GM12878 (cell line): ENCODE data around the gene FMNL2. TPM values are rescaled to one million over a fixed set of nuclear protein-coding genes. Genes with fewer than 3 reads are reported as not detected.

Source experiments
- ATAC-seq: fragments of 200-7000 bp; cut with Tn5 transposase; 3 replicates; pipeline ENCODE4 v1.9.1; 2020; ENCODE audit warnings: mild to moderate bottlenecking, moderate library complexity
- BruUV-seq: library from RNA; stranded (reverse); fragments of 400-500 nt; replicated peaks from 2 replicates; lab custom pipeline; 2021; lab: Mats Ljungman, UMichigan
- CTCF ChIA-PET: fragments of 300-600 bp; sonication (Branson Sonifier 250); formaldehyde crosslinking; extraction: SDS; loops from one replicate; lab custom pipeline; 2021; ENCODE audit warnings: inconsistent platforms; lab: Yijun Ruan, JAX
- POLR2A ChIA-PET: fragments of 350-600 bp; formaldehyde crosslinking; extraction: SDS; loops from one replicate; lab custom pipeline; 2021; ENCODE audit warnings: inconsistent platforms; lab: Charles Lee
- RAD21 ChIA-PET: fragments of 300-600 bp; sonication (Branson Sonifier 250); formaldehyde crosslinking; loops from one replicate; lab custom pipeline; 2023; ENCODE audit warnings: antibody characterized with exemption; ENCODE audit not compliant: unreplicated experiment; lab: Charles Lee
- SMC1A ChIA-PET: fragments of 300-600 bp; sonication (Branson Sonifier 250); formaldehyde crosslinking; loops from one replicate; lab custom pipeline; 2023; ENCODE audit not compliant: unreplicated experiment, uncharacterized antibody; lab: Charles Lee
- DNase-seq: peaks from one replicate; pipeline ENCODE4 v3.0.0-alpha.2; 2011; ENCODE audit warnings: low read depth, low spot score
- FAIRE-seq: peaks from 3 replicates; lab custom pipeline; 2011; peaks lifted over from hg19 to GRCh38; lab: Jason Lieb, UNC
- H2AFZ ChIP-seq: 2 replicates; pipeline ENCODE4 v1.6.0; 2011; ENCODE audit warnings: low read depth, low read length, control low read depth; ENCODE audit not compliant: control insufficient read depth
- H3K27ac ChIP-seq: 2 replicates; pipeline ENCODE4 v1.5.1; 2011; ENCODE audit warnings: control low read depth; ENCODE audit not compliant: control insufficient read depth, insufficient read depth
- H3K27me3 ChIP-seq, 2 experiments: replicated peaks in 1 of 2; 2 replicates each; pipeline versions ENCODE4 v1.6.0 to v1.6.1; 2011; ENCODE audit warnings: low read length in 1 of 2; ENCODE audit not compliant: control insufficient read depth in 2 of 2, insufficient read depth in 2 of 2
- H3K36me3 ChIP-seq, 2 experiments: 2 replicates each; pipeline ENCODE4 v1.5.1; 2011; ENCODE audit warnings: low read length in 1 of 2; ENCODE audit not compliant: control insufficient read depth in 2 of 2, insufficient read depth in 2 of 2
- H3K4me1 ChIP-seq: 2 replicates; pipeline ENCODE4 v1.6.1; 2011; ENCODE audit warnings: mild to moderate bottlenecking, low read length, moderate library complexity, mixed read lengths; ENCODE audit not compliant: control insufficient read depth, insufficient read depth
- H3K4me2 ChIP-seq: 2 replicates; pipeline ENCODE4 v1.6.0; 2011; ENCODE audit warnings: control low read depth; ENCODE audit not compliant: control insufficient read depth, insufficient read depth
- H3K4me3 ChIP-seq: fragments of 200-600 bp; sonication (generic); 2 replicates; pipeline ENCODE4 v1.5.1; 2016
- H3K79me2 ChIP-seq: 2 replicates; pipeline ENCODE4 v1.6.0; 2011; ENCODE audit warnings: low read length; ENCODE audit not compliant: control insufficient read depth, insufficient read depth
- H3K9ac ChIP-seq: 2 replicates; pipeline ENCODE4 v1.8.0; 2011; ENCODE audit warnings: low read length, control low read depth, mixed read lengths; ENCODE audit not compliant: control insufficient read depth, insufficient read depth
- H3K9me3 ChIP-seq: replicated peaks from 3 replicates; pipeline ENCODE4 v1.5.1; 2011; ENCODE audit warnings: mild to moderate bottlenecking, low read length; ENCODE audit not compliant: control insufficient read depth, insufficient read depth
- H4K20me1 ChIP-seq: 2 replicates; pipeline ENCODE4 v1.6.0; 2011; ENCODE audit not compliant: control insufficient read depth, insufficient read depth
- E2F4 ChIP-seq: IDR thresholded peaks from 2 replicates; pipeline ENCODE4 v1.6.1; 2012; ENCODE audit warnings: low read depth, low read length, improper control_type of control experiment
- POLR2AphosphoS2 ChIP-seq: IDR thresholded peaks from 2 replicates; pipeline ENCODE4 v1.6.1; 2011; ENCODE audit warnings: low read depth, mild to moderate bottlenecking, low read length, improper control_type of control experiment, moderate library complexity
- PRDM15 ChIP-seq: fragments of 450-650 bp; formaldehyde crosslinking; IDR thresholded peaks from 2 replicates; pipeline ENCODE4 v1.4.0; 2020; ENCODE audit warnings: mild to moderate bottlenecking, moderate library complexity
- RCOR1 ChIP-seq: conservative IDR thresholded peaks from 2 replicates; pipeline ENCODE4 v1.6.1; 2012; ENCODE audit warnings: low read depth, low read length, improper control_type of control experiment
- TAF1 ChIP-seq: IDR thresholded peaks from 2 replicates; pipeline ENCODE4 v1.6.1; 2011; ENCODE audit warnings: mild to moderate bottlenecking, low read depth, low read length, borderline replicate concordance
- ZNF24 ChIP-seq: fragments of 450-650 bp; IDR thresholded peaks from 2 replicates; pipeline ENCODE4 v1.6.1; 2017; ENCODE audit warnings: antibody characterized with exemption, mild to moderate bottlenecking
- ZNF592 ChIP-seq: fragments of 450-650 bp; IDR thresholded peaks from 2 replicates; pipeline ENCODE4 v1.6.1; 2017; ENCODE audit warnings: mild to moderate bottlenecking, moderate library complexity
- WGBS: methylation state at CpG from one replicate; pipeline ENCODE4 v1.1.6; 2016; ENCODE audit warnings: low lambda C conversion rate; ENCODE audit not compliant: insufficient replicate concordance, insufficient coverage; ENCODE audit errors: missing lambda C conversion rate; 5-methylcytosine and 5-hydroxymethylcytosine counted together
- in situ Hi-C: fragments of 300-500 bp; cut with MboI; formaldehyde crosslinking; loops from 9 replicates; pipeline ENCODE4 v1.14.3; 2018; ENCODE audit warnings: mixed read lengths
- intact Hi-C: fragments of 100-400 bp; cut with micrococcal nuclease; formaldehyde crosslinking; loops from one replicate; pipeline ENCODE4 v1.14.2; 2022; ENCODE audit not compliant: unreplicated experiment
- polyA plus RNA-seq, 11 experiments: library from polyadenylated mRNA; depleted of rRNA in 4 of 11; unstranded in 6 of 11; stranded (reverse) in 5 of 11; fragments of >200 nt; fragmentation: Nextera tagmentation in 4 of 11; fragmentation: Illumina TruSeq in 1 of 11; extraction: Ambion mirVana in 4 of 11; extraction: Trizol in 1 of 11; gene quantifications; 1 replicate in 1 of 11; 2 replicates in 10 of 11; pipeline versions ENCODE4 v1.2.1 to v1.2.3, GENCODE V29; 2011 to 2016; ENCODE audit warnings: inconsistent platforms in 2 of 11, missing spikeins in 2 of 11, low read depth in 1 of 11
- total RNA-seq, 4 experiments: library from RNA; depleted of rRNA in 3 of 4; stranded (reverse); fragments of >200 nt in 3 of 4; fragmentation: Illumina TruSeq in 1 of 4; extraction: Trizol in 1 of 4; gene quantifications; 2 replicates each; pipeline versions ENCODE4 v1.2.1 to v1.2.3, GENCODE V29; 2013 to 2021

The FMNL2 gene
- total and polyA plus RNA-seq, 10 of the 15 experiments (the other 5 are each of a cell fraction or from before 2014, with no cell fraction given) = 0.13 to 9.9 (median 0.35) TPM

- no TSS peak for BruUV-seq
- Histone ChIP-seq H3K9ac (no peak overlapping the region), H3K79me2 (no peaks in the 10 kb centered on the region; the same call in 1 of the 2 replicates), H4K20me1 (no peaks in the 10 kb centered on the region)
- POLR2A ChIA-PET = no interaction called here
- TF ChIP-seq E2F4 = no peak
- TF ChIP-seq, all 136 proteins: peak for 0
- WGBS = 73% methylated on average over 5 of the region's 5 CpGs
- H3K36me3 ChIP-seq = no peaks in the 10 kb centered on the region
- ChIA-PET RAD21 (no interaction called here), CTCF (no interaction called here), SMC1A (interaction anchor here (1.3 to 3.2 kb wide), 2 partner anchors 19 to 22 kb away, joined by 3 to 21 read pairs; no protein-coding TSS in a partner anchor)
- no peak overlapping the region for H3K4me2 ChIP-seq
- intact Hi-C loops (no loop called here), in situ Hi-C loops (no loop called here)
- H2AFZ ChIP-seq = no peak overlapping the region
- DNase-seq (no peak), ATAC-seq (no peak), FAIRE-seq (no peak)
- no peaks in the 10 kb centered on the region; the same call in 1 of the 2 replicates for H3K4me1 ChIP-seq
- no peaks in the 10 kb centered on the region for H3K27me3 ChIP-seq
- H3K4me3 ChIP-seq = no peak overlapping the region
- H3K9me3 ChIP-seq = no peaks in the 10 kb centered on the region
- H3K27ac ChIP-seq = no peak overlapping the region
Observed at GRCh38 chr2:152448606-152449005, 113.6 kb downstream of the FMNL2 start.

- Histone ChIP-seq H2AFZ (no peak overlapping the region), H3K79me2 (no peaks in the 10 kb centered on the region; the same call in 1 of the 2 replicates), H3K4me3 (no peak overlapping the region), H3K9ac (no peak overlapping the region), H3K27ac (no peak overlapping the region), H3K4me1 (no peaks in the 10 kb centered on the region; the same call in 1 of the 2 replicates), H3K9me3 (no peaks in the 10 kb centered on the region), H3K4me2 (no peak overlapping the region), H3K27me3 (no peaks in the 10 kb centered on the region), H3K36me3 (no peaks in the 10 kb centered on the region), H4K20me1 (no peaks in the 10 kb centered on the region)
- ChIA-PET RAD21 (no interaction called here), POLR2A (no interaction called here), SMC1A (interaction anchor here (0.7 to 1.2 kb wide), 4 partner anchors 11 to 186 kb away, joined by 3 read pairs; no protein-coding TSS in a partner anchor), CTCF (interaction anchor here (0.8 to 1.0 kb wide), 3 partner anchors 18 to 35 kb away, joined by 3 read pairs; no protein-coding TSS in a partner anchor)
- ATAC-seq (no peak), FAIRE-seq (no peak), DNase-seq (no peak)
- intact Hi-C loops (no loop called here), in situ Hi-C loops (no loop called here)
- 69% methylated on average over 3 of the region's 3 CpGs for WGBS
- no TSS peak for BruUV-seq
- TF ChIP-seq ZNF592 (no peak), TAF1 (no peak), RCOR1 (no peak), POLR2AphosphoS2 (no peak), ZNF24 (no peak), PRDM15 (CRISPR knock-in tag) (no peak)
Observed at GRCh38 chr2:152449578-152449977, 114.6 kb downstream of the FMNL2 start.
